Ovary (tissue), 9 donors: ENCODE data around the gene DNAJB8. TPM values are rescaled to one million over a fixed set of nuclear protein-coding genes. Genes with fewer than 3 reads are reported as not detected.

Source experiments
- DNase-seq, 5 donors: peaks; one replicate each; pipeline ENCODE4 v3.0.0-alpha.2; 2019 to 2020
- H3K27ac ChIP-seq, 2 donors: fragments of 200-600 bp; one replicate each; pipeline versions ENCODE4 v1.5.1 to v1.8.0; 2019 to 2022
- H3K27me3 ChIP-seq: fragments of 200-600 bp; one replicate; pipeline ENCODE4 v1.8.0; 2022
- H3K36me3 ChIP-seq: fragments of 200-600 bp; sonication (generic); one replicate; pipeline ENCODE4 v1.5.1; 2019
- H3K4me1 ChIP-seq: one replicate; pipeline ENCODE4 v1.8.1; 2013; ENCODE audit warnings: mild to moderate bottlenecking, moderate library complexity; ENCODE audit not compliant: insufficient read depth
- H3K4me3 ChIP-seq: fragments of 200-600 bp; sonication (generic); one replicate; pipeline ENCODE4 v1.5.1; 2017
- H3K9me3 ChIP-seq, 2 donors: fragments of 200-600 bp in 1 of 2; sonication (generic) in 1 of 2; one replicate each; pipeline versions ENCODE4 v1.5.1 to v1.8.1; 2013 to 2019; ENCODE audit warnings: mild to moderate bottlenecking in 1 of 2, moderate library complexity in 1 of 2
- EP300 ChIP-seq: sonication (generic); formaldehyde crosslinking; IDR thresholded peaks from one replicate; pipeline ENCODE4 v1.6.1; 2017; ENCODE audit warnings: antibody characterized with exemption
- POLR2A ChIP-seq: fragments of 450-650 bp; IDR thresholded peaks from one replicate; pipeline ENCODE4 v1.6.1; 2017; ENCODE audit warnings: antibody characterized with exemption, mild to moderate bottlenecking, moderate library complexity
- WGBS, 3 donors: extraction: QIAGEN DNeasy Blood & Tissue Kit in 1 of 3; methylation state at CpG; one replicate each; pipeline versions ENCODE4 v1.1.5 to v1.1.7; 2013 to 2017; 5-methylcytosine and 5-hydroxymethylcytosine counted together
- intact Hi-C, 4 donors: fragments of 100-400 bp; cut with DNase I; formaldehyde crosslinking; loops; one replicate each; pipeline versions ENCODE4 v1.11.0 to v1.15.1; 2022 to 2023
- polyA plus RNA-seq, 2 donors: library from polyadenylated mRNA; stranded (reverse); fragments of 200-250 nt in 1 of 2; fragments of 350-450 nt in 1 of 2; fragmentation: Illumina TruSeq in 1 of 2; extraction: RNeasy Lipid Tissue Mini Kit (QIAGEN cat#74804) in 1 of 2; gene quantifications; one replicate each; pipeline ENCODE4 v1.2.3, GENCODE V29; 2013 to 2014
- total RNA-seq, 7 donors: library from RNA; depleted of rRNA in 2 of 7; stranded (reverse); fragments of >200 nt in 2 of 7; fragmentation: NEBNext Ultra II Directional in 3 of 7; extraction: Animal tissue kit (Norgen Biotek cat#: 25700) in 3 of 7; gene quantifications; one replicate each; pipeline versions ENCODE4 v1.1.0 to v1.2.4, GENCODE V29; 2016 to 2023
- TF ChIP-seq, protein P1 (sequence below), 3 donors: fragments of 450-650 bp in 2 of 3; fragments of 200-600 bp in 1 of 3; IDR thresholded peaks; one replicate each; pipeline versions ENCODE4 v1.5.1 to v1.8.0; 2016 to 2022; ENCODE audit warnings: antibody characterized with exemption in 3 of 3, mild to moderate bottlenecking in 1 of 3
- donor health status: DM: no; HTN: no; CAD: no; lungs with moderate emphysema.
- donor health status: DM: no; HTN: no; CAD: no.
- donor health status: Bipolar disorder and iron deficiency.
- donor health status: DM: yes; HTN: yes; CAD: no.
- donor health status: DM: no; HTN: no; CAD: no.
- donor health status: DM: yes; HTN: yes; CAD: no.

The DNAJB8 gene
- total and polyA plus RNA-seq, 9 donors = not detected

- TF ChIP-seq, protein P1, sequence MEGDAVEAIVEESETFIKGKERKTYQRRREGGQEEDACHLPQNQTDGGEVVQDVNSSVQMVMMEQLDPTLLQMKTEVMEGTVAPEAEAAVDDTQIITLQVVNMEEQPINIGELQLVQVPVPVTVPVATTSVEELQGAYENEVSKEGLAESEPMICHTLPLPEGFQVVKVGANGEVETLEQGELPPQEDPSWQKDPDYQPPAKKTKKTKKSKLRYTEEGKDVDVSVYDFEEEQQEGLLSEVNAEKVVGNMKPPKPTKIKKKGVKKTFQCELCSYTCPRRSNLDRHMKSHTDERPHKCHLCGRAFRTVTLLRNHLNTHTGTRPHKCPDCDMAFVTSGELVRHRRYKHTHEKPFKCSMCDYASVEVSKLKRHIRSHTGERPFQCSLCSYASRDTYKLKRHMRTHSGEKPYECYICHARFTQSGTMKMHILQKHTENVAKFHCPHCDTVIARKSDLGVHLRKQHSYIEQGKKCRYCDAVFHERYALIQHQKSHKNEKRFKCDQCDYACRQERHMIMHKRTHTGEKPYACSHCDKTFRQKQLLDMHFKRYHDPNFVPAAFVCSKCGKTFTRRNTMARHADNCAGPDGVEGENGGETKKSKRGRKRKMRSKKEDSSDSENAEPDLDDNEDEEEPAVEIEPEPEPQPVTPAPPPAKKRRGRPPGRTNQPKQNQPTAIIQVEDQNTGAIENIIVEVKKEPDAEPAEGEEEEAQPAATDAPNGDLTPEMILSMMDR (IDR thresholded peaks at IDR 0.05) = no peak
- TF ChIP-seq POLR2A (no peak), EP300 (no peak)
- 22 to 48% (median 33%) methylated on average over 6 of the region's 6 CpGs for WGBS, 3 donors
These were observed 6.5 kb upstream of the DNAJB8 start for GRCh38 chr3:128473180-128473519.

GRCh38 chr3:128472449-128473179 is 5.9 kb upstream of the DNAJB8 start:
- H3K9me3 ChIP-seq = no peaks in the 10 kb centered on the region
- no peaks in the 10 kb centered on the region for H3K4me1 ChIP-seq
- no peaks in the 10 kb centered on the region for H3K27me3 ChIP-seq
- intact Hi-C loops = no loop called here
- no peak overlapping the region for H3K4me3 ChIP-seq
- WGBS, 3 donors = 66 to 84% (median 77%) methylated on average over 13 of the region's 13 CpGs
- H3K36me3 ChIP-seq = no peaks in the 10 kb centered on the region
- no peak overlapping the region for H3K27ac ChIP-seq
- TF ChIP-seq, protein P1 (IDR thresholded peaks at IDR 0.05) = no peak
- TF ChIP-seq POLR2A (no peak), EP300 (no peak)
- DNase-seq = no peak

More at GRCh38 chr3:128473180-128473519, 6.5 kb upstream of the DNAJB8 start:
- intact Hi-C loops = no loop called here
- DNase-seq = no peak
- Histone ChIP-seq H3K9me3 (no peaks in the 10 kb centered on the region), H3K36me3 (no peaks in the 10 kb centered on the region), H3K27me3 (no peaks in the 10 kb centered on the region), H3K4me1 (no peaks in the 10 kb centered on the region), H3K4me3 (no peak overlapping the region), H3K27ac (no peak overlapping the region)

- intact Hi-C loops = no loop called here
These were observed 5.0 kb upstream of the DNAJB8 start for GRCh38 chr3:128471720-128472119.

GRCh38 chr3:128471110-128471509 is 4.4 kb upstream of the DNAJB8 start:
- no peak for DNase-seq
- intact Hi-C loops = no loop called here
- 72 to 81% (median 76%) methylated on average over 2 of the region's 2 CpGs for WGBS, 3 donors
- Histone ChIP-seq H3K9me3 (no peaks in the 10 kb centered on the region), H3K27ac (no peak overlapping the region), H3K27me3 (no peaks in the 10 kb centered on the region), H3K4me3 (no peak overlapping the region), H3K36me3 (no peaks in the 10 kb centered on the region), H3K4me1 (no peaks in the 10 kb centered on the region)
- TF ChIP-seq POLR2A (no peak), EP300 (no peak)
- TF ChIP-seq, protein P1 (IDR thresholded peaks at IDR 0.05) = no peak

More at GRCh38 chr3:128471720-128472119, 5.0 kb upstream of the DNAJB8 start:
- 81 to 92% (median 88%) methylated on average over 3 of the region's 3 CpGs for WGBS, 3 donors
- Histone ChIP-seq H3K27ac (no peak overlapping the region), H3K4me3 (no peak overlapping the region), H3K36me3 (no peaks in the 10 kb centered on the region), H3K9me3 (no peaks in the 10 kb centered on the region), H3K27me3 (no peaks in the 10 kb centered on the region), H3K4me1 (no peaks in the 10 kb centered on the region)
- no peak for DNase-seq
- no peak for TF ChIP-seq POLR2A
- no peak for TF ChIP-seq EP300
- TF ChIP-seq, protein P1 (IDR thresholded peaks at IDR 0.05) = no peak
